GM19455 (cell line): ENCODE data around the gene SPRY1.

Experiments used
- ATAC-seq: cut with Tn5 transposase; IDR thresholded peaks from one replicate; pipeline ENCODE4 v1.9.1; 2021; ENCODE audit not compliant: unreplicated experiment

Gene SPRY1

GRCh38 chr4:123408471-123409084 is 12.0 kb downstream of the SPRY1 start:
- no peak for ATAC-seq

- no peak for ATAC-seq
Observed at GRCh38 chr4:123409334-123409733, 12.7 kb downstream of the SPRY1 start.

GRCh38 chr4:123411514-123411913 is 14.9 kb downstream of the SPRY1 start:
- no peak for ATAC-seq

- peak; percentile 88 for ATAC-seq
Observed at GRCh38 chr4:123412091-123412505, 15.5 kb downstream of the SPRY1 start.

GRCh38 chr4:123412700-123413512 is 16.3 kb downstream of the SPRY1 start:
- ATAC-seq: no peak

GRCh38 chr4:123415576-123415975 is 19.0 kb downstream of the SPRY1 start:
- ATAC-seq: no peak

- ATAC-seq: no peak
Observed at GRCh38 chr4:123415977-123416376, 19.4 kb downstream of the SPRY1 start.

- ATAC-seq: no peak
Observed at GRCh38 chr4:123417813-123418212, 21.2 kb downstream of the SPRY1 start.

GRCh38 chr4:123418351-123418931 is 21.8 kb downstream of the SPRY1 start:
- ATAC-seq: peak; percentile 71

- ATAC-seq: no peak
Observed at GRCh38 chr4:123419885-123420755, 23.5 kb downstream of the SPRY1 start.

- ATAC-seq: no peak
Observed at GRCh38 chr4:123421227-123421936, 24.8 kb downstream of the SPRY1 start.

- no peak for ATAC-seq
Observed at GRCh38 chr4:123421937-123422781, 25.6 kb downstream of the SPRY1 start.

- ATAC-seq: no peak
Observed at GRCh38 chr4:123423819-123424218, 27.2 kb downstream of the SPRY1 start.

- no peak for ATAC-seq
Observed at GRCh38 chr4:123427951-123428350, 31.4 kb downstream of the SPRY1 start.

- no peak for ATAC-seq
Observed at GRCh38 chr4:123430031-123430430, 33.4 kb downstream of the SPRY1 start.

GRCh38 chr4:123430501-123430900 is 33.9 kb downstream of the SPRY1 start:
- ATAC-seq: no peak

GRCh38 chr4:123433573-123433972 is 37.0 kb downstream of the SPRY1 start:
- ATAC-seq: no peak

GRCh38 chr4:123433976-123434375 is 37.4 kb downstream of the SPRY1 start:
- ATAC-seq: no peak

GRCh38 chr4:123435246-123436113 is 38.9 kb downstream of the SPRY1 start:
- no peak for ATAC-seq
